GM21360 (cell line): ENCODE results near the gene ABCB11.
"Not testable (repeated sequence)": the region's sequence is repeated elsewhere in the genome, so short reads cannot be mapped to it uniquely, and the experiment has no call there.

ENCODE experiments used
- ATAC-seq: cut with Tn5 transposase; IDR thresholded peaks from one replicate; pipeline ENCODE4 v1.9.1; 2021; ENCODE audit warnings: mild to moderate bottlenecking, moderate library complexity; ENCODE audit not compliant: unreplicated experiment

Gene ABCB11

GRCh38 chr2:168897449-168897848 is 133.7 kb downstream of the ABCB11 start:
- ATAC-seq: no peak

- no peak for ATAC-seq
Observed at GRCh38 chr2:168896783-168897182, 134.3 kb downstream of the ABCB11 start.

- ATAC-seq: no peak
Observed at GRCh38 chr2:168895771-168896170, 135.4 kb downstream of the ABCB11 start.

- no peak for ATAC-seq
Observed at GRCh38 chr2:168894720-168895119, 136.4 kb downstream of the ABCB11 start.

GRCh38 chr2:168894101-168894500 is 137.0 kb downstream of the ABCB11 start:
- no peak for ATAC-seq

- ATAC-seq: no peak
Observed at GRCh38 chr2:168892327-168892726, 138.8 kb downstream of the ABCB11 start.

- peak; percentile 100 for ATAC-seq
Observed at GRCh38 chr2:168890006-168890782, 140.9 kb downstream of the ABCB11 start, which contains the start of gene SPC25. Gene SPC25 (minus strand): TSS chr2:168890430. CDS start chr2:168889519, 911 bp downstream.

- peak; percentile 3 for ATAC-seq
Observed at GRCh38 chr2:168889635-168890005, 141.5 kb downstream of the ABCB11 start.

- ATAC-seq: no peak
Observed at GRCh38 chr2:168884975-168885374, 146.1 kb downstream of the ABCB11 start.

GRCh38 chr2:168882163-168882562 is 149.0 kb downstream of the ABCB11 start:
- ATAC-seq: not testable (repeated sequence)

- ATAC-seq: no peak
Observed at GRCh38 chr2:168874368-168875054, 156.6 kb downstream of the ABCB11 start.

- ATAC-seq: not testable (repeated sequence)
Observed at GRCh38 chr2:168870824-168871223, 160.3 kb downstream of the ABCB11 start.
